ENCODE measurements around the gene COL12A1.
"Not testable (repeated sequence)": the region's sequence is repeated elsewhere in the genome, so short reads cannot be mapped to it uniquely, and the experiment has no call there.

COL12A1 gene

DNA sequence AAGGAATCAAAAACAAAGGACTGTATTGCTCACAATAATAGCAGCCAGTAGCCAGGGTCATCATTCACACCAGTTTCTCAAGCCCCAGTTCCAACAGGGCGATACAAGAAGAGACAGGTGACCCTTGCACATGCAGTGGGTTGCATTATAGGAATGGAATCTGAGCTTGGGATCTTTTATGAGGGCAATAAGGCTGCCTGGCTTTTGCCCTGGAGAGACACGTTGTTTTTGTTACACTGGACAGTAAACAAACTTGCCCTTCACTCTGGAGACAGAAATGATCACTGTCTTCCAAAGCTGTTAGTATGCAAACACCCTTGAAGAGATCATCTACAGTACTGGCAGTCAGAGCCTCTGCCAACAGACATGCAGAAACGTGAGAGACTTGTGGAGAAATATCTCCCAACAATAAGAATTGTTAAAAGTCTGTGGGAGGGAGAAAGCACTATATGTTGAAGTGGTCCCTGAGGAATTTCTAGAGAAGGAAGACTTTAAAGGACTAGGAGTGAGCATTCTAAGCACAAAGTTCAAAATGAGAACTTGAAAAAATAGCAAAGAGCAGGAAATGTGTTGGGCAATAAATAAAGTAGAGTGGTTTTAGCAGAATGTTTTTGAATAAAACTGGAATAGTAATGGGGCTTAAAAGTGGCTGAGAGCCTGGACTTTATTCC lies 6.2 kb upstream of the COL12A1 start:
- DNase-seq (ENCODE audit: low read depth in 2 of 2) = no peak

DNA sequence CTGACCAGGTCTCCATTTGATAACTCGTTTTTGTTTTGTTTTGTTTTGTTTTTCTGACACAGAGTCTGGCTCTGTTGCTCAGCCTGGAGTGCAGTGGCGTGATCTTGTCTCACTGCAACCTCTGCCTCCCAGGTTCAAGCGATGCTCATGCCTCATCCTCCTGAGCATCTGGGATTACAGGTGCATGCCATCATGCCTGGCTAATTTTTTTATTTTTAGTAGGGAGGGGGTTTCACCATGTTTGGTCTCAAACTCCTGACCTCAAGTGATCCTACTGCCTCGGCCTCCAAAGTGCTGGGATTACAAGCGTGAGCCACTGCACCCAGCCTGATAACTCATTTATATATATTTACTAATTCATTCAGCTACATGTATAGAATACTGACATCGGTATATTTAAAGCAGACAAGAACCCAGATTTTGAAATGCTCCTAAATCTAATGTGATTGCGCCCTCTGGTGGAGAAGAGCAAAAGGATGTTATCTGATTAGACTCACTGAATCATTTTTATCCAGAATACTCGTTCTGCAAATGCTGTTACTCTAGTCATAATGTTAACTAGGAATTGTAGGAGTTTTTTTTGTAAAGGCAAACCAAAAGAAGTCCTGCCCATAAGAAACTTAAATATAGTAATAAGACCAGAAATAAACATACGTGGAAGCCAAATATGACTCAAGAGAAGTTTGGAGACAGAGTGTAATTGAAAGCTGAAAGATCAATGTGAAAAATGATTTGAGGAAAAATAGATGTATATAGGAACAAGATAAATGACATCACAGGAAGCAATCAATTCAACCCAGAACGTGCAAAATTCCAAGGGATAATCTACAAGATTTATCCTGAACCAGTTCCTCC lies 5.3 kb upstream of the COL12A1 start:
- DNase-seq (ENCODE audit: low read depth in 2 of 2) = no peak

DNA sequence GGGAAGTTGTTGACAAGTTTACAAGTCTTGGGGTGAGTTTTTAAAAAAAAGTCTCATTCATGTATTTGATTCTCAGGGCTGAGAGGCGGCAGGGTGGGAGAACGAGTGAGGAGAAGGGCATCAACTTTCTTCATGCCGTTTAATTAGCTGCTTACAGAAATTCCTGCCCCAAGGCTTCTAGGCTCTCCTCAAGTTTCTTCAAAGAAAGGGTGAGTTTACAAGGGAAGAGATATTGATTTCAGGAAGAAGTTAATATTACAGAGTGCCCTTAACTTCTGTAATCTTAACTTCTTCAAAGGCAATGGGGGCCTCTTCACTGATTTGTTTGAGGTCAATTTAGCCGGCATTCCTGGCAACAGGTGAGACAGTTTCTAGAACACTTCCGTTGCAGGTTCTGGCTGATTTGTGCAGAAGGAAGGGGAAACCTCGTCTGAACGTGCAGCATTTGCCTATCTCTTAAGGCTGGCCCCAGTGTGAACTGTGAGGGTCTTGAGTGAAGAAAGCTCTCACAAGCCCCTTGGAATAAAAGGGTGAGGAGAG lies 3.4 kb upstream of the COL12A1 start:
- DNase-seq (ENCODE audit: low read depth in 2 of 2) = no peak

DNA sequence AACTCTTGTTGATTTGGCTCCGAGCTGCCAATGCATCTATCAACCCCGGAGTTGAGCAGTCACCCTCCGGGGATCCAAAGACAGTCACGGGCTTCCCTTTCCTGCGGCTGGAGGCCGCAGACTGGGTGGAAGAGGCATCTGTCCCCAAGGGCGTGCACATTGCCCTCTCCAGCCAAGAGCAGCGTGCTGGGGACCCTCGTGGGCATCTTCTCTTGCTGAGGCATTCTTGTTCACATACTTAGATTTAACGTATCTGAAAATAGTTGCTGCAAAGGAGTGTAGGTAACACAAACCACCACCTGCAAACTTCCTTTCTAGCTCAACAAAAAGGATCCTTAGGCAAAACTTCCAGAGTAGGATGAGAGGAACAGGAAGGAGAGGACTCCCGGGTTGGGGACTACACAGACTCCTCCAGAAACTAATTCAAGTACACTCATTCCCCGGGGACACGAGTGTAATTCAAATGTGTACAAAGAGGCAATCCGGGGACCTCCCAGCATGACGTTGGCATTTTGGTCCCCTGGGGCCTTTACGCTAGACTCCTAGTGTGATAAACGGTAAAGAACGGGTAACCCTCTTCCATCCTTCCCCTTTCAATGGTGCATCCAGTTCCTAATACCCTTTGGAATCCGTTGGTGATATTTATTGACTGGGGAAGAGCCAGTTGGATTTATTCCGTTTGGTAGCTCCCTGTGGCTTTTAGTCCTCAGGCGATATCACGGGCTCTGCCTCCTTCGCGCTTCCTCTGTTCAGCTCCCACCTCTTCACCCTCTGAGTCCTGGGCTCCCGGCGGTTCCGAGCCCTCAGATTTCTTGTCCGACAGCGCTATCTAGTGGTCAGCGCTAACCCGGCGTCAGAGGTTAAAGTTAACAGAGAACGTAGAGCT lies 2.7 kb upstream of the COL12A1 start:
- peak; percentile 57 to 63 for DNase-seq (ENCODE audit: low read depth in 2 of 2)

DNA sequence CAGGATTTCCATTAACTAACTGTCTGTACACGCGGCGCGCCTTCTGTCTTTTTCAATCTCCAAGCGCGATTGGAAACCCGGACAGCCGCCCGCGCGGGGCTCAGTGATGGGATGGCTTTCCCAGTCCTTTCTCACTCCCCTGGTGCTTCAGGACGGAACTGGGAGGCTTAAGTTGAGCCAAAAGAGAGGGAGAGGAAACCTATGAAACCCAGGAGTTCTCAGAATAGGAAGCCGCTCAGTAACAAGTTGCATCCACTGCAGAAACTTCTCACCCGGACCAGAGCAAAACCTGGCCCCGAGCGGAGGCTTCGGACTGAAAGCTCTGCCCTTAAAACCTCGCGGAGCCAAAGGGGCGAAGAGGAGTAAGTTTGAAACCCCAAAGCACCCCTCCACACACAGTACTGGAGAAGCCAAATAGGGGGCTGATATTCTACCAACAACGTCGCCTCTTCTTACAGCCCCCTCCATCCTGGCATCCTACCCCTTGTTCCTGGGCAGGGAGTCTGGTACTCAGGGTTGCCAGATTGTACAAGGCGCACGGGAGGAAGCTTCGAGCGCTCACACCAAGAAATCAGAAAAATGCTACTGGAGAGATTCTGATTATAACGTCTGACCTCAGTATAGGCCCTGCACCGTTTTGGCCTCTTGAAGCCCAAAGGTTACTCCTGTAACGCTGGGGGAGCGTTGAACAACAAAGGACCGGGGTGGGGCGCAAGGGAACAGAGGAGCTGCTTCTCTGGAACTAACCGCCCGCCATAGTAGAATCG lies 906 bp upstream of the COL12A1 start:
- DNase-seq (ENCODE audit: low read depth in 2 of 2) = no peak

DNA sequence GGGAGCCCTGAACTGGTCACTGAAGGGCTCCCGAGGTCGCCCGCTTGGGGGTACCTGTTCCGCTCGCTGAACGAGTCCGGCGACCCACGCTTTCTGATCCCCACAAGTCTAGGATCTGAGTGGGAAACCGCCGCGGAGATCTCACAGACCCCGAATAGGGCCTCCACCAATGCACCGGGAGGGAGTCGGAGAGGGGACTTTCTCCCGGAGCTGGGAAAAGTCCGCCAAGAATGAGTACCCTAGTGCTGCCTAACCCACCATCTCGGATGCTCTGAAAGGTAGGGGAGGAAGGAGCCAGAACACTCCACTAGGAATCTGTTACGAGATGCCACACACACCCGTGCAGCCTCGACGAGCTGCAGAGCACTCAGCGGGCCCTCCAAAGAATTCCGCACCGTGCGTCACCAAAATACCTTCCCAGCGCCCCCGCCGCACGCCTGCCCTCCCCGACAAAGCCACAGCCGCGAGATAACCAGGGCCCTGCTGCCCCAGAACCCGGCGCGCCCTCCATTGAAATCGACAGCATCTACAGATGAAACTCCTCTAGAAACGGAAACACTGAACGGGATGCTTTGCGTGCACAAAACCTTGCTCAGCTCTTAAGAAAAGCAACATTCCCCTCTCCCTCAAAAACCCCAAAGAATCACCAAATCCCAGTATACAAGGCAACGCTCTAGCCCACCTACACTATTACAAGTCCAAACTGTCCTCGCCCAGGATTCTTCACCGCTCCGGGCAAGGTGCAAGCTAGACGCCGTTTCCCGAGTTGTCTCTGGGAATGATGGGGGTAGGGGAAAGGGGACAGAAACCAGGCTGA lies 686 bp downstream of the COL12A1 start:
- DNase-seq (ENCODE audit: low read depth in 2 of 2) = no peak

DNA sequence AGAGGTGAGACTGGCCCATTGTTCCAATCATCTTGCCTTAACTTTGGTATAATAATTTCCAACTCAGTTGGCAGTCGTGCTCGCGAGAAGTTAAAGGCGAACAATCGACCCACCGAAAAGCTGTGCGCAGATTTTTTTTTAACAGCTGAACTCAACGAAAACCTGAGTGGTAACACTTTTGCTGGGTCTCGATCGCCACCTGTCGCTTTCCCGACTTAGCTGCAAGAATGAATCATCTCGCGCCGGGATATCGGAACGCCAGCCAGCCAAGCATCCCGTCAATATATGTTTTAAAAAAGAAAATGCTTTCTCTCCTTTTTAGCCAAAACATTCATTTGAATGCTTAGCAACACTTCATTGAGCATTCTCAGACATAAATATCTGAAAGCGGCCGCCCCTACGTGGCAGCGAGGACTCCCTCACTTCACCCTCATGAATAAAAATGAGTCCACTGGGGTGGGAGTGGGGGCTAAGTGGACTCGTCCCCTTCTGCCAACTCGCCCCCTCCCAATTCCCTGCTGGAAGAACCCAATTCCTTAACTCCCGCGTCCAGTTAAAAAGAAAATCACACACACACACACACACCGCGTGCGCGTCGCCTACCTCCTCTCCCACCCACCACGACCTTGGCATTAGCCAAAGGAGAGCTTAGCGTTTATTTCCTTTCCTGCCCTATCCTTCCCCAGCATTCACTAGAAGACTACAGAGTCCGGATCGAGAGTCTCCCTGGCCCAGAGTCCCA lies 1.5 kb downstream of the COL12A1 start:
- DNase-seq (ENCODE audit: low read depth in 2 of 2) = no peak

DNA sequence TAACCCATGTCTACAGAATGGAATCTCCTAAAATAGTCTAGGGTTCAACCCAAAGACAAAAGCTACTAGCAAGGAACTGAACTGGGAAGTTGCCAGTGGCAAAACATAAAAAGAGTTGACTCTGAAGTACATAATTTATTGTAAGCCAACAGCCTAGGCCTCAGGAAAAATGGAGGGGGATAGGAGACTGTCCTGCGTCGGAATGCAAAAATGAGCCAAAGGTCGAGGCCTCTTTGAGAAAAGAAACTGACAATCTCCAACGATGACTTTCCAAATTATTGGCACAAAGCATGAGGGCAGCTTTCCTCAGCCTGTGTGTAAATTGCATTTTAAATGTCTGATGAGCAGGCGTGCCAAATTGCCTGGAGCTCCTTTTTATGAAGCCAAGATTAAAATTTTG lies 2.1 kb downstream of the COL12A1 start:
- no peak for DNase-seq (ENCODE audit: low read depth in 2 of 2)

DNA sequence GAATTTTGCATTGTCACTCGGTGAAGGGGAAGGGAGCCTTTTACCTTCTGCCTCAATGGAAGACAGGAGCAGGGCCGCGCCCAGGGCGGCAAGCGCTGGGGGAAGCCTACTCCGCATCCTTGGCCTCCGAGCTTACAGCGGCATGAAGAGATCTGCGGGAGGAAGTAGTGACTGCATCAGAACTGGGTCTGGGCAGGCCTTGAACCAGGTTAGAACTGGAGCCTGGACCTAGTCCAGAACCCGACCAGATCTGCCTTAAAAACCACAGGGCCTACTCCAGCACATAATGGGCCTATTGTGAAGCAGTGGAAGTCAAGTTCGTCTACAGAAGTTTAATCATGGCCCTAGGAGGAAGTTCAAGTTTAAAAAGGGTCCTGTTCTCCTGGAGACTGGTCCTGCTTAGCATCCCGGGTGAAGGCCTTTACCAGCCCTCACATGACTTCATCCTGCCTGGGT lies 3.1 kb downstream of the COL12A1 start:
- DNase-seq (ENCODE audit: low read depth in 2 of 2) = no peak

DNA sequence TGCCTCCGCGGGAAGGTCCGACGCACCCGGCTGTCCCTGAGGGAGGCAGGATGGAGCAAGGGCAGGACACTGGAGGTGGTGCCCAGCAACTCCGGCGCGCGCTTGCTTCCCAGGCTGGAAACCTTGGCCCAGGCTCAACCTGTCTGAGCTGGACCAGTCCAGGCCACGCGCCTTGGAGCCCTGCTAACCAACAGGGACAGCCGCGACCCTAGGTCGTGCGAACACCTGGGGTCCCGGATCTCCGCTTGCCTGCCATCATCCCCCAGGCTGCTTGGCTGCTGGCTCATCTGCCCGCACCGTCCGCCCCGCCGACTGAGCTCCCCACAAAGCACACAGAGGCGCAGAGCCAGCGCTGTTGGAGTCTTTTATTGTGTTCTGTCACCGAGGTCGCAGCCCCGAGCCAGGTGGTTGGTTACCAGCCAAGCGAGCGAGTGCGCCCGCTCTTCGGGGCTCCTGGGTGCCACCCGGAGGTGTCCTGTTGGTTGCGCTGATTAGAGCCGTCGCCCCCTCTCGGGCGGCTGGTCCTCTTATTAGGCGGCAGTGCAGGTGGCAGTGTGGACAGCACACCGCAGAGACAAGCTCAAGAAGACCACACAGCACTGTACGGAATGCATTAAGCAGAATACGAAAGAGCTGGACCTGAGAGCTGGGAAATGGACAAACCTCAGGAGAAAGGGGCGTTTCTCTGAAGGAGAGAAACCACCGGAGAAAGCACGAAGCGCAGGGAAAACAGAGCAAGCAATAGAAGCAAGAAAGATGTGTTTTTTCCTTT lies 3.8 kb downstream of the COL12A1 start:
- no peak for DNase-seq (ENCODE audit: low read depth in 2 of 2)

DNA sequence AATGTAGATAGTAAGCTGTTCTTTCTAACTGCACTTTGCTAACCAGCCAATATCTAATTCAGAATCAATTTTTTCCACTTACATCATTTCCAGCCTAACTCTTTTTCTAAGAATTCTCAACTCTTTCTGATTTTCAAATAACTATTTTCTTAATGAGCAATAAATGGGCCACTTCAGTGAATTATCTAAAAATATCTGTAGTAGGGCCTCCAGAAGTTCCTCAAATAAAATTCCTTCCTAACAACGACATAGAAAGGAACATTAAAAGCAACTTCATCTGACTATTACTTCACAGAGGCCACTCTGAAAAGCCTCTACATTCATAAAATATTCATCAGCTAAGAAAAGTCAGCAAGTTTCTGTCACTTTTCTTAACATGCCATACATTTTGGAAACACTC lies 4.8 kb downstream of the COL12A1 start:
- DNase-seq (ENCODE audit: low read depth in 2 of 2) = no peak

DNA sequence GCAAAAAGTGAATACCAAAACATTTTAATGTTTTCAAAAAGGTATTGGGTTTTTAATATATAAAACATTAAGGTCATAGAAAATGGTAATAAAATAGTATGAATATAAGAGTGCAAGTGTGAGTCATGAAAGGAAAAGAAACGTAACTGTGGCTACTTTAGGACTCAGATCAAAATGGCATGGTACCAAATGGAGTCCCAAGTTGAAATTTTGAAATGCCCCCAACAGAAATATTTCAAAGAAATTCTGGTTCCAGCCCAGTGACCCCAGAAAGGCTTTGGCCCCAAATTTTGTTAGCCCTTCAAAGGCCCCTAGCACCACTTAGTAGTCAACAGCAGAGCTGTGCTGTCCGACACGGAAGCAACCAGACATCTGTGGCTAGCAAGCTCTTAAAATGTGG lies 6.0 kb downstream of the COL12A1 start:
- DNase-seq (ENCODE audit: low read depth in 2 of 2) = no peak

DNA sequence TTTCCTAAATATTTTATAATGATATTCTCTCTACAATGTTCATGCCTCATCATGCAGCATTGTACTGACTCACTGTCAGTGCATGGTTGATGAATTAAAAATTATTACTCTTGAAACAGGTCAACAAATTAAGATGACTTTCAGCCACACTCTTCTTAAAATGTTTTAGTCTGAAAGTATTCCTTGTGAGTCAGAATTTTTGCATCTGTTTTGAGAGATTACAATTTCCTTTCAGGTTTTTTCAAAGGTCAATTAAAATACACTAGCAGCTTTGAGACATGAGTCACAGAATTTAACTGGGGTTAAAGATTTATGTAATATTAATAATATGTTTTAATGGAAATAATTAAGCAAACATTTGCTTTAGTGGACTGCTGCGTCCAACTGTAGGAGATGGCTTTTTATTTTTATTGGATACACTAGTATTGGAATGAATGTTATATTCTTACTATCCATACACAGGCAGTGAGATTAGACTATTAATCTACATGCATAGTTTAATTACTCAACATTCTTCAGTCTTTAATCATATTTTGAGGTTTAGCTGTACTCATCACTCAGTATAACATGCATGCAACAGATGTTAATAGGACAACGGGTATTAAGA lies 9.7 kb downstream of the COL12A1 start:
- DNase-seq (ENCODE audit: low read depth in 2 of 2) = no peak

DNA sequence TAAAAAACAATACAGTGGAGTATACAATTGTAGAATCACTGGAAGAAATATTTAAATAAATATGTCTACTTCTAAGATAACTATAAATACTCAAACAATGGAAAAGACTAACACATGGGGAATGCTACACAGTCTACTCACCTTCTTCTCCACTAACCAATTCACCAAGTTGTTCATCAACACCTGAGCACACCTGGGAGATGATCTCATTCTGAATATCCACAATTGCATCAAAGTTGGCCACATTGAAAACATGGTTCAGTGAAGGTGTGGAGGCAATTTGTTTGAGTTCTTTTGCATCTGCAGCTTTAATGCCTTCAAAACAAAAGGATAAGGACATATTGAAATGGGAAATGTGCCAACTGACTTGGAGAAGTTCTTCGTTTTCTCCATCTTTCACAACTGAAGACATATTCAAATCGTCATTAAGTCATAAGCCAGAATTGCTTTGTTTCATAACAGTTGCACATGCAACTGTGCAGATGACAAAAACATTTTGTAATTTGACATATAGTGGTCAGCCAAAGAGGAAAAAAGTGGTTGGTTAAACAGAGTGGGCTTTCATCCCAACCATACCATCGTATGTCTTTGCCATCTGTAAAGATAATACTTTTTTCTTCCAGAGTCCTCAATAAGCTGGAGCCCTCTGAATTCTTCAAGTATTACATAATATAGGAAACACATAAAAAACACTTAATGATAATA lies 17.5 kb downstream of the COL12A1 start:
- no peak for DNase-seq (ENCODE audit: low read depth in 2 of 2)

DNA sequence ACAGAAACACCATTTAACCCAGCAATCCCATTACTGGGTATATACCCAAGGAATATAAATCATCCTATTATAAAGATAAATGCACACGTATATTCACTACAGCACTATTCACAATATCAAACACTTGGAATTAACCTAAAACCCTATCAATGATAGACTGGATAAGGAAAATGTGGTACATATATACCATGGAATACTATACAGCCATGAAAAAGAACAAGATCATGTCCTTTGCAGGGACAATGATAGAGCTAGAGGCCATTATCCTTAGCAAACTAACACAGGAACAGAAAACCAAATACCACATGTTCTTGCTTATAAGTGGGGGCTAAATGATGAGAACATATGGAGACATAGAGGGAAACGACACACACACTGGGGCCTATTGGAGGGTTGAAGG lies 19.3 kb downstream of the COL12A1 start:
- DNase-seq (ENCODE audit: low read depth in 2 of 2) = not testable (repeated sequence)

DNA sequence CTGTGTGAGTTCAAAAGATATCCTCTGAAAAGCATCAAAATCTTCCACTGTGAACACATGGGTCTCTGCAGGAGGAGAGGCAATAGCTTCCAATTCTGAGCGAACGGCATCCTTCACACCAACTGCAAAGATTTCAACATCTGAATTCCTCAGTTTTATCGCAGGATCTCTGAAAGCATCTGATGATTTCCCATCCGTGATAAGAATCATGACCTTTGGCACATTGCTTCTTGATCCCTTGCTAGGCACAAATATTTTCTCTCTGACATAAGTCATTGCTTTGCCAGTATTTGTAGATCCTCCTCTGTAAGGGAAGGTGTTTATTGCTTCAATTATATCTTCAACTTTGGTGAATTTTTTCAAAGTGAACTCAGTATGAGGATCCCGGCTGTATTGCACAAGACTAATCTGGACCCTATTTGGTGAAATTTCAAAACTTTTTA lies 22.7 kb downstream of the COL12A1 start:
- DNase-seq (ENCODE audit: low read depth in 2 of 2) = no peak

DNA sequence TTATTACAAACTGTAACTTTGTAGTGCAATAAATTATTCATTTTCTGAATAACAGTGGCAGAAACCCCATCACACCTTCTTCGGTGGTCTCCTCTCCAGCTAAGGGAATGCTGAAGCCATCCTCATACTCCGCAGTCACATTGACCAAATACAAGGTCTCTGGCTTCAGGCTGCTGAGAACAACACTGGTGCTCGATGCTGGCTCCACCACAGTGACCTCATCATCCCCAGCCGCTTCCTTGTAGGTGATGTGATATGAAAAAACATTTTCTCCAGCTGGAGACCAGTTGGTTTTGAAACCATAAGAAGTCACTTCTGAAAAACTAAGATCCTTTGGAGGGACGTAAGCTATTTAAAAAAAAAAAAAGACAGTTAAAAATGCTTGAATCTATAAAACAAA lies 25.0 kb downstream of the COL12A1 start:
- no peak for DNase-seq (ENCODE audit: low read depth in 2 of 2)

DNA sequence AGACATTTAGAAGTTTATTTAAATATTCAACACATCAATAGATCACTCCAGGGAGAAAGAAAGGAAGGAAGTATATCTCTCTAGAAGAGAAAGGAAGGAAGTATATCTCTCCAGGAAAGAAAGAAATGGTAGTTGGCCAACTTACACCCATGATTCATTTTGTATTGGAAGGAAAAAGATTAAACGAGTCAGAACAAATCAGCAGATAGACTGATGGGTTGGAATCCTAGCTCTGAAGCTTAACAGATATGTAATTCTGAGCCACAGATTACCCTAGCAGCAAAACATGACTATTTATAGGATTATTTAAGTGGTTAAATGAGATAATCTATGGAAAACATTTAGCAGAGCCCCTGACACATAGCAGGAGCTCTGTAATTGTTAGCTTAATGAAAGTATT lies 27.1 kb downstream of the COL12A1 start:
- no peak for DNase-seq (ENCODE audit: low read depth in 2 of 2)

Data from stimulated activated CD8-positive, alpha-beta memory T cell treated with anti-CD3 and anti-CD28 coated beads, Interleukin-7, amount 100 ng/mL, for 4 hours (primary cell).